Activated CD8-positive, alpha-beta memory T cell treated with anti-CD3 and anti-CD28 coated beads, Interleukin-2, amount 50 U/mL, for 4 hours (primary cell): Measurements from ENCODE around the gene DKK3.

Experiments used
- DNase-seq: peaks from one replicate; pipeline ENCODE4 v3.0.0-alpha.2; 2020

The DKK3 gene

DNA sequence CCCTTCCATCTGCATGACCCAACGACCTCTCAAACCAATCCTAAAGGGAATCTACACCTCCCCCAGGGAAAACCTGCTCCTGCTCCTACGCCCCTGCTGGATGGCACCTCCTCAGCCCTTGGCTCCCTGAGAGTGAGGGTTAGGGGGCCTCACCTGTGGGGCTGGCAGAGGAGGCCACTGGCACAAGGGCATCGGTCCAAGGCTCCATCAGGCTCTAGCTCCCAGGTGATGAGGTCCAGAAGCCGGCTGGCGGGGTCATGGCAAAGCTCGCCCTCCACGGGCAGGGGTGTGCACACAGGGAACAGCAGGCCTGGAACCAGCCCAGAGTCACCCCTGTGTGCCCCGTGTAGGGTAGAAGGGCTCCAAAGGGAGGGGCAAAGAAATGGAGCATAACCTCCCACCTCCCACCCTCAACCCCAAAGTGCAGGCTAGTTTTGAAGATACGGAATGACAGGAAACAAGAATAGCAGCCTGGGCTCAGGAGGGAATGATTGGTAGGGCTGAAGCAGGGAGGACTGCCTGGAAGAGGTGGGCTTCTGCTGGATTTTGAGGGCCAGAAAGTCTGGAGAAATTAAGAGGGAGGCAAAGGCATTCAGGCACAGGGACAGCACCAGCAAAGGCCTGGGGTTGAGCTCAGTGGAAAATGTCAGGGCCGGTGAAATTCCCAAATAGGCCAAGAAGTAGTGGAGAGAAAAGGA is 42.6 kb downstream of the DKK3 start:
- no peak for DNase-seq

DNA sequence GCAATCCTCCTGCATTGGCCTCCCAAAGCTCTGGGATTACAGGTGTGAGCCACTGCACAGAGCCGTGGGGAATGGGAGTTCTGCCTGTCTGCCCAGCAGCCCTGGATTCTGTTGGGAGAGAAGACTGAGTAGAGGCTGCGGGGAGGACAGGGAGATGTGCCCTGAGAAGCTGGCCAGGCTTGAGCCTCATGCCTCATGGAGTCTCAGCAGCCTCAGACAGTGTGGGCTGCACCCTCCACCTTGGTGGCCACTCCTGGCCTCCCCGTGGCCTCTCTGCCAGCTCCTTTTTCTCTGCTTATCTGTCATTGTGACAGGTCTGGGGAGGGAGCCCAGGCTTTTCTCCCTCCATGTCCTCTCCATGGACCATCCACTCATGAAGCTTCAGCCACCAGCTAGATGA is 43.2 kb downstream of the DKK3 start:
- DNase-seq = no peak

DNA sequence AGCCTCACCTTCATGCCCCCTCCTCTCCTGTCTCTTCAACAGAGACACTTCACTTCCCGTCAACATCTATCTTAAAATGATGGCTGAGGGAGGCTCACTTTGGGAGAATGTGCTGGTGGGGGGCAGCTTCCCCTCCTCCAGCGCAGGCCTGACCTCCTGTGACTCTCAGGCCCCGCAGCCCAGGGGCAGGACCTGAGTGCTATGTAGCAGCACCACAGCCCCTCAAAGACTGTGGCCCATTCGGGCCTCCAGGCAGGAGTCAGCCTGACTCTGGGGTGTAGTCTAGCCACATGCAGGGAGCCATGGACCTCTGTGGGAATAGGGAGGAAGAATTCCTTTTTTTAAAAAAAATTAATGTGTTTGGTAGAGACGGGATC is 43.7 kb downstream of the DKK3 start:
- DNase-seq = no peak

DNA sequence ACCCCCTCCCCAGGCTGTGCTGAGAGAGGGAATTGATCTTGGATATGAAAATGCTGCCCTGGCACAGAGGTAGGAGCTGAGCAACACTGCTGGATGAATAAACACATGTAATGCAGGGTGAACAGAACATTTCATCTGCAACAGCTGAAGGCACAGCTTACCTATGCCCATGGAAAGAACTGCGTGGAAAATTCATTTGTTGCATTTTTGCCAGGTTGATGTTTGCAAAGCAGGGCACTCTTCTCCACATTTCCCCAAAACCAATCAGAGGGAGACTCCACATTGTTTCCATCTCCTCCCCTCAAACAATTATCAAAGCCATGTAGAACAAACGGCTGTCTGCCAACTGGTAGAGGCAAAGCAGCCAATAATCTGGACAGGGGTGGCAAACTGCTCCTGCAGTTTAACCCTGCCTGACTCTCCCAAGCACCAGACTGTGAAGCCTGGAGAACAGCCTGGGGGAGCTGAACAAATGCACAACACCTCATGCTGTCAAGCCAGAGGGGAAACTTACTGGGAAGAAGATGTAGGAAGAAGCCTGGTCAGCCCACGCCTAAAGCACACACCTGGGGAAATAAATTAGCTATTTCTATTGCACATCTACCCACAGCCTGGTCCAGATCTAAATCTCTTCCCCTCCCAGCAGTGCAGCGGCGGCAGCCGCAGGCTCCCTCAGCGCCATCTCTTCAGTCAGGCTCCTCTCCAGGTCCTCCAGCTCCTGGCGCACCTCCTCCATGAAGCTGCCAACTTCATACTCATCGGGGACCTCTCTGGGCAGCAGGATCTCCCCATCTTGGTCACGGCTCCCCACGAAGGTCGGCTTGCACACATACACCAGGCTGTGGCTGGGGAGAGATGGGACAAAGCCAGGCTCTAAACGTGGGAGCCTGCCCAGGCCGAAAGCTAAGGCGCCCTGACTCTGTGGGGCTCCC is 44.3 kb downstream of the DKK3 start:
- no peak for DNase-seq

DNA sequence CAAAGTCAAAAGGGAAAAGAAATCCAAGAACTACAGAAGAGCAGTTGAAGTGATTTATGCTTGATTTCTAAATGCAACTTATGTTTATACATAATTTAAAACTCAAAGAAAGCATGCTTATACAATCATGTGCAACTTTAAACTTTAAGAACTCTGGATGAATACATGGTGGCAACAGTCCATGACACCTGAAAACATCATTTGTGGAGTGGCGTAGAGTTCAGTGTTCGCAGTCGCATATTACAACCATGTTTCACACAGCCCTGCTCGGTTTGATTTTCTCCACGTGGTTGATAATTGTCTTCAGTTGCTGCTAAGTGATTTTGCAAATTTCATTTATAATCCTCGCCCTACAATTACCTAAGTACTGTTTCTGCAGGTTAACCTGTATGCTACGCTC is 45.4 kb downstream of the DKK3 start:
- no peak for DNase-seq

DNA sequence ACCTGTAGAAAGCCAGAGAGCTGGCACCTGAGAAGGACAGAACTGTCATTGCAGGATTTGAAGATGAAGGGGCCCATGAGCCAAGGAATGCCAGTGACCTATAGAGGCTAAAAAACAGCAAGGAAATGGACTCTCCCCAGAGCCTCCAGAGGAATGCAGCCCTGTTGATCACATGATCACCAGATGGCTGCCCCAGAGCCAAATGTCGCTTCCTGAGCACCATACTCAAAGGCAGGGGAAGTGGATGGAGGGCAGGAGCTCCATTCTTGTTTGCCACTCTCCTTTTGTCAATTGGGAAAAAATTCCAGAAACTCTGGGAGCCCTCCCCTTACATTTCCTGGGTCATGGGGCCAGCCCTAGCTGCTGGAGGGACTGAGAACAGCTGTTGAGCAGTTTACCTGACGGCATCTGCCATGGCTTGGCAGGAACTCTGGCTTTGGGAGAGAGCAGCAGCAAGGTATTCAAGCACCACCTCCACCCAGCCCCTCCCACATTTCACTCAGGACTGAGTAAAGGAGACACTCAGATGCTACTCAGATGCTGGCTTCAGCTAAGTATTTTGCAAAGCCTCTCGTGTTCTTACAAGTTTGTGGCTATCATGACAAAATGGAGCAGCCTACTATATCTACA is 46.9 kb downstream of the DKK3 start:
- no peak for DNase-seq

DNA sequence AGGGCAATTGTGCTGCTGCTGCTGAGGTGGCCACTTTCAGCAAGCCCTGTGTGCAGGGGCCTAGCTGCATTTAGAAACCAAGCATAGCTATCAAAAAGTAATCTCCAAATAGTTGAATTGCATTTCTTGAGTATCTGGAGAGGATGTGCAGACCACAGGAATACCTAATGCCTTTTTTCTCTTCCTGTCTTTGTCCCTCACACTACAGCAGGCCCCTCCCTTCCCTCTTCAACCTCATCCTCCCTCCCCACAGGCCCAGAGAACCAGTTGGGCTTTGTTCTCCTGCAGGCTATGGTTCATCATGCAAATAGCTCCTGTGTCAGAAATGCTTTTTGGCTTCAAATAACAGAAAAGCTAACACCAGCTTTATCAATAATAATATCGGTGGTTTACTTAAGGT is 47.7 kb downstream of the DKK3 start:
- no peak for DNase-seq

DNA sequence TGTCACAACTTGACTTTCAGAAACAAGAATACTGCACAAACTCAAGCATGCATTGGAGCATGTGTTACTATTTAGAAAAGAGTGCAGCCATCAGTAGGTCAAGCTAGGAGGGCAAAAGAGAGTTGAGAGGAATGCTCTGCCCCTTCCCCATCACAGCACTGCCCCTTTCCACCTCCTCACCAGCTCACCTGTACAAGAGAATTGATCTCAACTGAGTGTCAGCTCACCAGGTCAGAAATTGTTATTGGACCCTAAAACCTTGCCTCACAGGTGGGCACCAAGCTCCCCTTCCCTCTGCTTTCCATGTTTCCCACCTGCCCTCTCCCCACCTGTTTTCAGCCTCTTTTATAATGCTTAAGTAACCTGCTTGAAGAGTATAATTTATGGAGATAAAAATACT is 48.8 kb downstream of the DKK3 start:
- no peak for DNase-seq

DNA sequence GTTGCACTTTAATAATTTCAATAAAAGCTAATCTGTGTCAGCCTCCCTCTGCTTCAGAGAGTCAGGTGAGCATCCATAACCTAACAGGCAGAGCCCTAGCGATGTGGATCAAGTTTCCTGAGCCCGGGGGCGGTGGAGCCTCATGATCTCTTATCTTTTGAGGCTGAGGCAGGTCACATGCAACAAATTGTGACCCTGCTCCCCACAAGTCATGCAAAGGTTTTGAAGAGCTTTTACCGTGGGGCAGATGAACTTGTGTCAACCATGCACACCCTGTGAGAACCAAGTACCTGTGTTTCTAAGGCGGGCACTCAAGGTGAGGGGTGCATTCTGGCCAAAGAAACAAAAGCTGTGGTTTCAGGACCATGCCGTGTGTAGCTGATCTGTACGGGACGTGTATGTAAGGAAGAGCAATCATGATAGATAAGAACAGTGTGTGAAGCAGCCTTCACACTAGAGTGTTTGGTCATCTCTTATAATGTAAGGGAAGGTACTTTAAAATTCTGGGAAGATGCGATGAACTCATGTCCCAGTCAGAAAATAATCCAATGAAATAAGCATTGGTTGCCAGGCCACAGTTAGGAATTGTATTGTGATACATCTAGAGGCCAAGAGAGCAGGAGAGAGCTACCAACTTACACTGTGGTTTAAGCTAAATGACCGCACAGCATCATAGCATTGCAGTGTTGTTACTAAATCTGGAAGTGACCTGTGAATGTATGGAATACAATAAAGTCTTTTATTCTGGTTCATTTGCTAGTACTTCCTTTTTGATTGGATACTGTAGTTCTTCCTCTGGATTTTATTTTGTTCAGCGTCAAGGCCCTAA is 49.8 kb downstream of the DKK3 start:
- DNase-seq = no peak

DNA sequence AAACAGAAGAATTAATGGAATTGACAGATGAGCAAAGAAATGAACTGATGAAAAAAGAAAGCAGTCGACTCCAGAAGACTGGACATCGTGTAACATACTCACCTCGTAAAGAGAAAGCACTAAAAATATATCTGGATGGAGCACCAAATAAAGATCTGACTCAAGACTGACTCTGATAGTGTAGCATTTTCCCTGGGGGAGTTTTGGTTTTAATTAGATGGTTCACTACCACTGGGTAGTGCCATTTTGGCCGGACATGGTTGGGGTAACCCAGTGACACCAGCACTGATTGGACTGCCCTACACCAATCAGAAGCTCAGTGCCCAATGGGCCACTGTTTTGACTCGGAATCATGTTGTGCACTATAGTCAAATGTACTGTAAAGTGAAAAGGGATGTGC is 52.4 kb downstream of the DKK3 start:
- DNase-seq = no peak

DNA sequence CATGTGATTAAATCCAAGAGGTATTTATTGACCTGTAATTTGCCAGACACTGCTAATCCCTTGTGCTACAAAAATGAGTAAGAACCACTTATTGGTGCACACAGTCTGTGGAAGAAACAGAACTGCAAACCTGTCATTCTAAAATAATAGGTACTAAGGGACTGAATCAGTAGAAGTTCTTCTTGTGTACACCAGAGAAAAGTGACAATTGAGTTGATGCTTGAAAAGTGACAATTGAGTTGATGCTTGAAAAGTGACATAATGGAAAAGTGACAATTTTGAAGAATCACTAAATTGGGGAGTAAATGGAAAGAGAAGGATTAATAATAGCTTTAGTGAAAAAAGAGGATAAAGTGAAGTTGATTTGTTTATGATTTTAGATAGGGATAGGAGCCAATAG is 56.4 kb downstream of the DKK3 start:
- DNase-seq = no peak

DNA sequence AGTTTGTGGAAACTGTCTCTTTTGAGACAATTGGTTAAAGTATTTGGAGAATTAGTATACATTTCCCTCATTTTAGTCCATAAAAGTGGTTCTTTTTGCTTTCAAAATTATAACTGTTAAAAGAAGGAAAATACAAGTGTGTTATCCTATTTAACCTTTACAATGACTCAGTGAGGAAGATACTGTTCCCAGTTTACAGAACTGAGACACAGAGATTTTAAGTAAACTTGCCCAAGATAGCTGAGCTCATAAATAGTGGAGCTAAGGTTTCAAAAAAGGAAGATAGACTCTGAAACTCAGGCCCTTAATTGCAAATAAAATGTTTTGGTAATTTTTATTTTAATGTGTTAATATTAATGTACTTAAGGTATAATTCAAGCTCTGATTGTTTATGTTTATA is 58.9 kb downstream of the DKK3 start:
- no peak for DNase-seq

DNA sequence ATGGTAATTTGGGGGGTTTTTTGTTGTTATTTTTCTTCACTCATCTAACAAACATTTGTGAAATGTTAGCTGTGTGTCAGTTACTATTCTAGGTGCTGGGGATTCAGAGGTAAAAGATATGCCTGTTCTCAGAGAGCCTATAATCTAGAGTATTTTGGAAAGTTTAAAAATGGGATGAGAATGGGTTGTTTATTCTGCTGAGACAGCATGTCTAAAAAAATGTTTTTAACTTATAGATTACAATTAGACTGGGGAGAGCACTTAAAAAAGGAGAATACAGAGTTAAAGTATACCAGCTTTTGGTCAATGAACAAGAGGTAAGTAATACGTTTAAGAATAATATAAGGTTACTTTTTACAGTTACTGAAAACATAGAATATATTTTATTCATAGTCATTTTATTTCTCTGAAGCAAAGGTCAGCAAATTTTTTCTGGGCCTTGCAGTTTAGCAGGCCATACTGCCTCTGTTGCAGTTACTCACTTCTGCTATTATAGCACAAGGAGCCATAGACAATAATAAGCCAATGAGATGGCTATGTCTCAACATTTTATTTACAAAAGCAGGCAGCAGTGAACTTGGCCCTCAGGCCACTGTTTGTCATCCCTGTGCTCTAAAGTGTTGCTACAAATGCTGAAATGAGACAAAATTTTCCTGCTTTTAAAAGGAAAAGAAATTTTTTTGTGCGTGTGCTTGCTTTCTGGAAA is 60.0 kb downstream of the DKK3 start:
- DNase-seq = no peak

DNA sequence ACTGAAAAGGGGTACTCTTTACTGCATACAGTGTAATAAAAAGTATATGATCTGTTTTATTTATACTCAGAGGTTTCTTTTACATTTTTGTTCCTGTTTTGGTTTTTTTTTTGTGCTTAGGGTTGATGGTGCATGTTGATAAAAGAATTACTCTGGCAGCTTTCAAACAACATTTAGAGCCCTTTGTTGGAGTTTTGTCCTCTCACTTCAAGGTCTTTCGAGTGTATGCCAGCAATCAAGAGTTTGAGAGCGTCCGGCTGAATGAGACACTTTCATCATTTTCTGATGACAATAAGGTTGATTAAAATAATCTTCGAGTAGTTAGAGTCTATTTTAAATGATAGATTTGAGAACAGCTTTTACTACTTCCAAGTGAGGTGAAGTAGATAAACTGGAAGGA is 60.6 kb downstream of the DKK3 start:
- DNase-seq = no peak

DNA sequence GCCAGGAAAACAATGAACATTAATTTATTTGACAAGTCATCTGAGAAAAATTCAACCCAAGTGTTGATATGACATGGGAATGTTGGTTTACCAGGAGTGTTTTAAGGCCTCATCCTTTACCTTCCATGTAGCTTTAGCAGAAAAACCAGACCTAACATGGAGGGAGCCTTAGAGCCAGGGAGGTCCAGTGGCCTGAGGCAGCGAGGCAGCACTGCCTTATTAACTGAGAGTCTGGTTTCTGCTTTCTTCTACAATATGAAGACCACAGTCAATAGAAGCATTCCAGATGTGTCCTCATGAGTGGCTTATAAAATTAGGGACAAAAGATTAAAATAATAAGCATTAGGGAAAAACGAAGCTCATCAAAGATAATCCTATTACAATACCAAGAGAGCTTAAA is 61.5 kb downstream of the DKK3 start:
- DNase-seq = no peak

DNA sequence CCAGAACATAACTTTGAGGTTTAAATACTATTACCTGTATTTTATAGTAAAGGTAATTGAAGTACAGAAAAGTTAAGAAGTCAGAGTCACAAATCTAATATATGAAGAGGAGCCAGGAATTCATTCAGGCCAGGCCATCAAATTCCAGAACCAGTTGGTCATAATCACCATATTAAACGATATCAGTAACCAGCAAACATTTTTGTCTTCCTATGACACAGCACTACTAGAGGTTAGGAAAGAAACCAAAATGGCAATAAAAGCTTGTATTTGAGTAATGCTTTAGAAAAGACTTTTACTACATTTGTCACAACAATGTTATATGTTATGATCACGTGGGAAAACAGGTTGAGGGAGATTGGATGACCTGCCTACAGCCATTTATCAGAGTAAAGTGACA is 62.2 kb downstream of the DKK3 start:
- DNase-seq = no peak

DNA sequence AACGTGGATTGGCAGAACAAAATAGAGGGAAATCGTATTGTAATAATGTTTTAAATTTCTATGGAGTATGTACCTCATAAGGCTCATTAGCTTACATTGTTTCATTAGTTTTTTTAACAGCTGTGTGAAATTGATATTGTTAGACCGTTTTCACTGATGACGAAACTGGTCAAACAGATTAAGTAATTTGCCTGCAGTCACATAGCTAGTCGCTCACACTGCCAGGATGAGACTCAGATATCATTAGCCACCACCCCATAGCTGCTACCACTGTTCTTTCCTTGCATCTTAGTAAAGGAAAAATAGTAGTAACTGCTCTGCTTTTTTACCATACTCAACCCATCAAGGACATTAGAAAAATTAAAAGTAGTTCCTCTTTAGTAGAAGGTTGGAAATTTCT is 64.0 kb downstream of the DKK3 start:
- no peak for DNase-seq

DNA sequence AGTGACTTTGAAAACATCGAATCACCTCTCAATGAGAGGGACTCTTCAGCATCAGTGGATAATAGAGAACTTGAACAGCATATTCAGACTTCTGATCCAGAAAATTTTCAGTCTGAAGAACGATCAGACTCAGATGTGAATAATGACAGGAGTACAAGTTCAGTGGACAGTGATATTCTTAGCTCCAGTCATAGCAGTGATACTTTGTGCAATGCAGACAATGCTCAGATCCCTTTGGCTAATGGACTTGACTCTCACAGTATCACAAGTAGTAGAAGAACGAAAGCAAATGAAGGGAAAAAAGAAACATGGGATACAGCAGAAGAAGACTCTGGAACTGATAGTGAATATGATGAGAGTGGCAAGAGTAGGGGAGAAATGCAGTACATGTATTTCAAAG is 65.8 kb downstream of the DKK3 start:
- no peak for DNase-seq

DNA sequence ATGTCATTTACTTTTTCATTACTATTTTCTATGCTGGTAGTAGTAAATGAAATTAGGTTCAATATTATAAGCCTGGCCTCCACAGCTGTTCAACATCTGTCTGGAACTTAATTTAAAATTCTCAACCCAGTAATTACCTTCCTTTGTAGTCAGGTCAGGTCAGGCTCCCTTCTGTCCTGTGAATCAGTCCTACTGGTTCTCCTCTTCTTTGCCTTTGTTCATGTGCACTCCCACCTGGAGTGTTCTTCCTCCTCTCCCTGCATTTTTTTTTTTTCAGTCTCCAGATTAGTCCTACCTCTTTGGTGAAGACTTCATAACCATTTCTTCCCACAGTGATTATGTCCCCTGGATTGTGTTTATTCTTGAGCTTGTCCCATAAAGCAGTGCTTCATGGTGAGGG is 67.9 kb downstream of the DKK3 start:
- DNase-seq = no peak

DNA sequence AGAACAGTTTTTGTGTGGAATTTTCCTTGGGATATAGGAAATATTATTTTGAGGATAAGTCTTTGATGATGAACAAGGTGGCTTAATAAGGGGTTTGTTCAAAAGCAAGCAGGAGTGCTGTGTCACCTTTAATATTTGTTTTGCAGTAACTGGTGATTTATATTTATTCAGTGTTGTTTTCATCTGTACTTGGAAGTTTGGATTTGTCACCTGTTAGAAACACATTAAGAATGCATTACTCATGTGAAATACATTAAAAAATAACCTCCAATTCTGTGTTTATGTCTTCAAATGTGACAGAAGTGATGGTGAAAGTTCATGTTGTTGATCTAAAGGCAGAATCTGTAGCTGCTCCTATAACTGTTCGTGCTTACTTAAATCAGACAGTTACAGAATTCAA is 70.5 kb downstream of the DKK3 start:
- DNase-seq = no peak

DNA sequence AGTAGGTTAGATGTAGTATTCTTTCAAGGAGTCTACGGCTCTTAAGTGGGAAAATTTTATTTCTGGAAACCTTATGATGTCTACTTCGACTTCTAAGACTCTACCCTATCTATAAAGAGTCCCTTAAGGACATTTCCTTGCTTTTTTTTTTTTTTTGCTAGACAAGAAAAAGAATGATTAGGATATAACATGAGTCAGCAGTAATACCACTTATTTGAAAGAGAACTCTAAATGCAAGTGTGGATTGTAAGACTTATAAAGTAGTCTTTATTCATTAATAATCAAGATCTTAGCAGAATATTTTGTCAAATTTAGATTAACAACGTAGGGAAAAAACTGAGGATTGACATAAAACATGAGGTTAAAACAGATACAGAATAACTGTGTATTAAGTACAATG is 71.0 kb downstream of the DKK3 start:
- DNase-seq = no peak

DNA sequence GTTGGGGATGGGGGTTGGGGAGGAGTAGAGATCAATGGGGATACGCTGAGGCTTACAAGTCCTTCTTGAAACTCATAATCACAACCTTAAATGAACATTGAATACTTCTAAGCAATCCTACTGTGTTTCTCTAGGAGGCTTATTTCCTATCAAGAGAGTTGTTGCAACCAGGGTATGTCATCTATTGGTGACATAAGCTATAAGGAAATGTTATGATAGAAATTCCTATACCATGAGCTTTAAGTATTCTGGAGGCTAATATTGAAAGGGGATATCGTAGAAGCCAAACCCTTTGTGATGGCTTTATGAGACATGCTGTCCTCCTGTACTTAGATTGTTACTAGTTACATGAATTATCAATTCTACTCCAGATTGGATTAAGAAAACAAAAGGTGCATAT is 72.9 kb downstream of the DKK3 start:
- DNase-seq = no peak
